ENCODE results near the gene SETBP1.
A peak's percentile ranks its signal among the peaks of the same experiment; 100 is the strongest.

Gene SETBP1

DNA sequence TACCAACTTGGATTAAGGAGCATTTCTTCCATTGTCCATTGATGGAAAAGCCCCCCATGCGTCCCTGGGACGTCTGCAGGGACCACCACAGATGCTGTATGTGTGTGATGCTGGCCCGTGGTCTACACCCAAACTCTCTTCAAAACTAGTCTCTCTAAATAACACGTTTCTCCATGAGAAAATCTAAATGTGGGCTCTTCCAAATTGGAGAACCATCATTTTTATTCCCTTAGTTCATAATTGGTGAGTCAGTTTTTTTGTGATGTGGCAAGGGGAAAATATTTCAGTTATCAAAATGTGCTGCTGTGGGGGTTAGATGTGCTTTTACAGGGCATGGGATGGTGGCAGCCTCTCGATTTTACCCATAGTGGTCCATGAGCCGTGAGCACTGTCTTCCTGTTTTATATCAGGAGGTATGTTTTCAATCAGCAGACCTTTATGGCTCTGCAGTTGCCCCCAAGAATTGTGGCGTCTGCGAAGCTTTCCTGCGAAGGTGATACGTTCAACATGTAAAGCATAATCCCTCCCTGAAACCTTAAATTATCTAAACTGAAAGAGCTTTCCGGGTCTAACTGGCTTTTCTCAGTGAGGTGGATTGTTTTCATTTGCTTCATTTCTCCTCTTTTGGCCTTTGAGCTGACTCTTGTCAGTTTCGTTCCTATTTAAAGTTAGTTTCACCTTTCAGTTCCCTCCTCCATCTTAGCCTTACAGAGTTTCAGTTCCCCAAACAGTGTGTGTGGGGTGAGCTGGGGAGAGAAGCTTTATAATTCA, 78.4 kb downstream of the SETBP1 start:
- peak; percentile 41 to 61 for DNase-seq (ENCODE audit: extremely low read depth in 1 of 2, low read depth in 1 of 2)

DNA sequence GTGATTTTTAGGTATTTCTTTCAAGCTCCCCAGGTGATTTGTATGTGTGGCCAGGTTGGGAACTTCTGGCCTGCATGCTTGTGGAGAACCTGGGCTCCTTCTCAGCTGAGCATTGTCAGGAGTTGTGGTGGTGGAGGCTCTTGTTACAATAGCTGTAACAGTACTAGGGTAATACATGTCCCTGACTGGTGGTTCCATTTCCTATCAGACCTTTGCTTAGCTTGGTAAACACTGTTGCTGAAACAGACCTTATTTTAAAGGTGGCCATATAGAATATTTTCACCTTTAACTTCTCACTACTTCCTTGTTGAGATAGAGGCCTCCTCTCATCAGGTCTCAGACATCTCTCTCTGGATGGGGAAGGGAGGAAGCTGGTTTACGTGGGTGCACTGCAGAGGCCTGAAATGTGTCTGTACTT, 79.2 kb downstream of the SETBP1 start:
- no peak for DNase-seq (ENCODE audit: extremely low read depth in 1 of 2, low read depth in 1 of 2)

- DNase-seq (ENCODE audit: extremely low read depth in 1 of 2, low read depth in 1 of 2) = no peak
Measured at GRCh38 chr18:44761812-44762211, 81.1 kb downstream of the SETBP1 start.

- no peak for DNase-seq (ENCODE audit: extremely low read depth in 1 of 2, low read depth in 1 of 2)
Measured at GRCh38 chr18:44763327-44763726, 82.6 kb downstream of the SETBP1 start.

- DNase-seq (ENCODE audit: extremely low read depth in 1 of 2, low read depth in 1 of 2) = no peak
Measured at GRCh38 chr18:44764863-44765262, 84.2 kb downstream of the SETBP1 start.

DNA sequence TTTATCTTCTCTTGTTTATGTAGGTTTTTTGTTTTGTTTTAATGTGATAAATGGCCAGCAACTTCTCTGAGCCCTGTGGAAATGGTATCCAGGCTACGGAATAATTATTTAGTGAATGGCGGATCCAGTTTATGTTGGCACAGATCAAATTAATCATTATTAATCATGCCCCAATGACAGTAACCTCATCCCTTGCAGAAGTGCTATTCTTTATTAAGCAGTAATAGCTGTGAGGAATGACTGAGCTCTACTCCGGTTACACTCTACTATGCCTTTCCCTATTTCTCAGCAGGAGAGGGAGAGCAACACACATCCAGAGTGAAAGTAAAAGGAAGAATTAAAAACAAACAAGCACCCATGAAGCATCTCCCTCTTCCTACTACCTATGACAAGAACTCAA, 84.8 kb downstream of the SETBP1 start:
- no peak for DNase-seq (ENCODE audit: extremely low read depth in 1 of 2, low read depth in 1 of 2)

GRCh38 chr18:44766450-44766849, 85.8 kb downstream of the SETBP1 start:
- DNase-seq (ENCODE audit: extremely low read depth in 1 of 2, low read depth in 1 of 2) = no peak

DNA sequence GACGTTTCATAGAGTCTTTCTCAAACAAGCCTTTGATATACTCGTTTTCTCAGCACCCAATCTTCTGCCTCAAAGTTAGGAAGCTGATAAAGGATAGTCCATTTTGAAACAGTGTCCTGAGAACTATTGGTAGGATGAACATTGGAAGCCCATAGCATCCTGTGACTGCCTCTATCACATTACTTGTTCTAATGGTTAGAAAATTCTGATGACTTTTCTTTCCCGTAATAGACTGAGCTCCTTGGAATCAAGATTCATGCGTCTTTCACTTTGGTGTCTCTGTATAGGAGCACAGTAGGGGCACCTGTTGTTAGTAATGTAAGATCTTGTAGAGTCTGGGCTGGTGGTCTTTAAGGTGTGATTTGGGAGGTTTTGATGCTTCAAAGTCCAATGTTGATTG, 87.1 kb downstream of the SETBP1 start:
- DNase-seq (ENCODE audit: extremely low read depth in 1 of 2, low read depth in 1 of 2) = no peak

GRCh38 chr18:44770641-44771040, 90.0 kb downstream of the SETBP1 start:
- DNase-seq (ENCODE audit: extremely low read depth in 1 of 2, low read depth in 1 of 2) = no peak

GRCh38 chr18:44771572-44771955, 90.9 kb downstream of the SETBP1 start:
- no peak for DNase-seq (ENCODE audit: extremely low read depth in 1 of 2, low read depth in 1 of 2)

DNA sequence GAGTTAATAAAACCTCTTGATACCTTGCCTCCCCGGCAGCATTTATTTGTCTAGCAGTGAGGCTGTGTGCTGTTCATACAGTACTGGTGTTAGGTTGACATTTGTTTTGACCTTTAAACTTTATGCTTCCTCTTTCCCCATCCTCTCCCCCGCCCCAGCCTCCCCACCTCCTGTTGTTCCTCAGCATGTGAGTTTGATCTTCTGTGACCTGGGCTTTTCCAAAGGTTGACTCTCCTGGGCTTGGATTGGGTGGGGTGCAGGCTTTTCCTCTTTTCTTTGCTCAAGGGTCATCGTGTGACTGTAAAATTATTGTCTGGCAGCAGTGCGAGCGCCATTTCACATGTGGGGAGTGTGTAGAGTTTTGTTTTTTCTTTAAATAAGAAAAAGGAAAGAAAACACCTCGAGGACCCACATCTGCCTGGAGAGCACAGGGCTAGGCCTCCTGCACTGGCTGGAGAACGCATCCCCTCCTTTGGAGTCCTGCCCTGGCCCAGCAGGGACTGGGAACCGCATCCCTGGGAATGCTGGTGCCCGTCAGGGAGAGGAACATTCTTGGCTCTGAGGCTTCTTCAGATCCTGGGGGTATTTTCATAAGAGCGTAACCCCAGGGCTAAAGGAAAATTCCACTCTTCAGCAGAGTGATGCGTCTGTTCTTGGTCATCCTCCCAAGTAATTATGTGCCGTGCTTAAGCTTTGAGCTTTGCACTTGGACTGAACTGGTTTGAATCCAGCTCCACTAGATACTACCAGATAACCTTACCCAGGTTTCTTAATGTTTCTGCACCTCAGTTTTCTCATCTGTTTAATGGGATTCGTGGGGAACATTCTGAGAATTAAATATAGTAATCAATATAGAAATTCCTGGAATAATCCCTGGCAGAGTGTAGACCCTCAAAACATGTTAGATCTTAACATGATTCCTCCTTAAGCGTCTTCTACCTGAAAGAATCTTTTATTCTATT, 91.5 kb downstream of the SETBP1 start:
- DNase-seq (ENCODE audit: extremely low read depth in 1 of 2, low read depth in 1 of 2) = no peak

DNA sequence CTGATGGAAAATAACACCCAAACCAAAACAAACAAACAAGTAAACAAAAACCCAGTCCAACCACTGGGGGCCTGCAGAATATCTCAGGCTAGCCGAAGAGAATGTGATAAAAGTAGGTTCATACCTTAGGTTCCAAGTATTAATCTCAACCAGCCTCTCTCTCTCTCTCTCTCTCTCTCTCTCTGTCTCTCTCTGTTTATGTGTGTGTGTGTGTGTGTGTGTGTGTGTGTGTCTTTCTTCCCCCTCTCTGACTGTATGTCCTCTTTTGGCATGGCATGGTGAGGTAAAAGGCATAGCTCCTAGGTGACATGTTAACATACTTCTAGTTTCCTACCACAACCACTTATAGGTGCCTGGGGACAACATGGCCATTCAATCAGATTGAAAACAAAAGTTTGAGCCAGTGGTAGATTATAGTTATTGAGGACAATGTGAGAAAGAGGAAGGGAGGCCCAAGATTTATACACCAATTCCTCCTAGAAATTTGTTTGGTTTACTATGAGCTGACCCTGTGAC, 93.0 kb downstream of the SETBP1 start:
- DNase-seq (ENCODE audit: extremely low read depth in 1 of 2, low read depth in 1 of 2) = no peak

DNA sequence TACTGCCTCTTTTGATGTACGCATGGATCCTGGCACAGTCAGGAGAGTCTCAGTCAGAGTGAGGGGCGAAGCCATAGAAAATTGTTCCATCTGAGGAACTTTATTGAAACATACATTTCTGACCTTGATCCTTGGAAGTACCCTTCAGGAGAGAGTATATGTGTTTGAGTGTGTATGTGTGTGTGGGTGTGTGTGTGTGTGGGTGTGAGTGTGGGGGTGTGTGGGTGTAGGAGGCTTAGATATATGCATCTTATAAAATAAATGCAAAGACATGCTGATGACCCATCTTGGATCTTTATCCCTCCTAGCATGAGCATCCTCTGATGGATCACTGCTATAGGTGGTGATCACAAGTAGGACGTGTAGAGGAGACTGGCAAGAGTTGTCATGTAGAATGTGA, 93.5 kb downstream of the SETBP1 start:
- no peak for DNase-seq (ENCODE audit: extremely low read depth in 1 of 2, low read depth in 1 of 2)

GRCh38 chr18:44777457-44778192, 96.9 kb downstream of the SETBP1 start:
- DNase-seq (ENCODE audit: extremely low read depth in 1 of 2, low read depth in 1 of 2) = no peak

- no peak for DNase-seq (ENCODE audit: extremely low read depth in 1 of 2, low read depth in 1 of 2)
Measured at GRCh38 chr18:44778788-44779187, 98.1 kb downstream of the SETBP1 start.

GRCh38 chr18:44779753-44780292, 99.1 kb downstream of the SETBP1 start:
- no peak for DNase-seq (ENCODE audit: extremely low read depth in 1 of 2, low read depth in 1 of 2)

- DNase-seq (ENCODE audit: extremely low read depth in 1 of 2, low read depth in 1 of 2) = no peak
Measured at GRCh38 chr18:44781886-44782285, 101.2 kb downstream of the SETBP1 start.

DNA sequence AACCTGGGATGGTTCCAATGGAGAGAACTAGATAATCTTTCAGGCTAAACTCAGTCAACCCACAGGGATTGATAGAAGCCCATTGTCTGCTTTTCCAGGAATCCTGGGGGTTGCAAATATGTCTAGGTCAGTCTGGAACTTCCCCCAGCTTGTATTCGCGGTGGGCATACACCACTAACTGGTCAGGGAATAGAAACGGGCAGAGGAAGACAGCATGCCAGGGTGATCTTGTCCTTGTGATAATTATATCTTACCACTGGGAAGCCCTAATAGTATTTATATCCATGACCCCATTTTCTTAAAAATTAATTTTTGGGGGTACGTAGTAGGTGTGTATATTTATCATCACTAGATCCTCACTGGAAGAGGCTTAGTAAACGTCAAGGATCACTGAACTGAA, 101.9 kb downstream of the SETBP1 start:
- no peak for DNase-seq (ENCODE audit: extremely low read depth in 1 of 2, low read depth in 1 of 2)

DNA sequence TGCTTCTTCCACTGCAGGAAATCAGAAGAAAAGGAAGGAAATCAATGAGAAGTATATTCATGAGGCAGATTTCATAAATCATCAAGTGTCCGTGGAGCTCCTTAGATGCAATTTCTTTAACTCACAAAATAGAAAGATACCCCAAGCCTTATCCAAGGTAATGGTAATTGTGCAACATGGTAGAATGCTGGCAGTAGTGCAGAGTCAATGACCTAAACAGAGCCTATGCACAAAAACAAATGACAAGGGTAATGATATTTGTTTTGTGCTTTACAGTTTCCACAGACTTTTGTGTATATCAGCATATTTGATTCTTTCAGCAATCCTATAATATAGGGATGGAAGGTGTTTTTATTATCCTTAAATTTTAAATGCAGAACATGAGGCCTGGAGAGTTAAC, 102.7 kb downstream of the SETBP1 start:
- no peak for DNase-seq (ENCODE audit: extremely low read depth in 1 of 2, low read depth in 1 of 2)

- no peak for DNase-seq (ENCODE audit: extremely low read depth in 1 of 2, low read depth in 1 of 2)
Measured at GRCh38 chr18:44786257-44786656, 105.6 kb downstream of the SETBP1 start.

- no peak for DNase-seq (ENCODE audit: extremely low read depth in 1 of 2, low read depth in 1 of 2)
Measured at GRCh38 chr18:44786688-44787087, 106.0 kb downstream of the SETBP1 start.

Data from stimulated activated CD8-positive, alpha-beta memory T cell treated with anti-CD3 and anti-CD28 coated beads, Interleukin-7, amount 100 ng/mL, for 48 hours (primary cell).